GM12891 (cell line): ENCODE data around the gene ROBO1.

ENCODE experiments used
- POLR2A ChIP-seq: IDR thresholded peaks from 2 replicates; pipeline ENCODE4 v1.6.1; 2011; ENCODE audit warnings: low read depth, low read length, control low read depth
- POLR2AphosphoS5 ChIP-seq: IDR thresholded peaks from 2 replicates; pipeline ENCODE4 v1.6.1; 2011; ENCODE audit warnings: low read depth, low read length, control low read depth
- TAF1 ChIP-seq: IDR thresholded peaks from 2 replicates; pipeline ENCODE4 v1.6.1; 2011; ENCODE audit warnings: low read depth, low read length, control low read depth

GRCh38 chr3:78823859-78824258, 943.9 kb downstream of the ROBO1 start:
- TF ChIP-seq POLR2AphosphoS5 = no peak
- TF ChIP-seq POLR2A = no peak
- no peak for TF ChIP-seq TAF1
